Liver (tissue), 9 donors: ENCODE measurements around the gene SERPINH1. TPM values are rescaled to one million over a fixed set of nuclear protein-coding genes. Genes with fewer than 3 reads are reported as not detected.

Experiments used
- DNase-seq: peaks from one replicate; pipeline ENCODE4 v3.0.0-alpha.2; 2017; ENCODE audit warnings: low spot score
- H3K27ac ChIP-seq, 2 donors: one replicate each; pipeline ENCODE4 v1.7.0; 2013; ENCODE audit warnings: inconsistent platforms in 2 of 2, low read length in 2 of 2, control low read depth in 1 of 2, low read depth in 1 of 2, mild to moderate bottlenecking in 1 of 2
- H3K27me3 ChIP-seq, 4 donors: one replicate each; pipeline versions ENCODE4 v1.6.1 to v1.7.0; 2013; ENCODE audit warnings: low read length in 3 of 4, inconsistent platforms in 1 of 4, mild to moderate bottlenecking in 1 of 4, moderate library complexity in 1 of 4; ENCODE audit not compliant: control insufficient read depth in 4 of 4, insufficient read depth in 4 of 4
- H3K36me3 ChIP-seq, 4 donors: one replicate each; pipeline versions ENCODE4 v1.6.1 to v1.7.0; 2013; ENCODE audit warnings: low read length in 3 of 4, mild to moderate bottlenecking in 3 of 4, low read depth in 1 of 4, moderate library complexity in 1 of 4; ENCODE audit not compliant: control insufficient read depth in 4 of 4, insufficient read depth in 3 of 4
- H3K4me1 ChIP-seq, 4 donors: one replicate each; pipeline versions ENCODE4 v1.6.1 to v1.7.0; 2013; ENCODE audit warnings: low read length in 3 of 4, mild to moderate bottlenecking in 3 of 4, moderate library complexity in 1 of 4; ENCODE audit not compliant: control insufficient read depth in 4 of 4, insufficient read depth in 4 of 4
- H3K4me3 ChIP-seq, 3 donors: one replicate each; pipeline versions ENCODE4 v1.6.1 to v1.7.0; 2013; ENCODE audit warnings: low read length in 3 of 3, control low read depth in 1 of 3, low read depth in 1 of 3, mild to moderate bottlenecking in 1 of 3
- H3K9ac ChIP-seq, 2 donors: one replicate each; pipeline ENCODE4 v1.7.0; 2013; ENCODE audit warnings: low read length in 2 of 2, mild to moderate bottlenecking in 2 of 2, moderate library complexity in 2 of 2, control low read depth in 1 of 2, low read depth in 1 of 2
- H3K9me3 ChIP-seq, 4 donors: one replicate each; pipeline versions ENCODE4 v1.6.1 to v1.7.0; 2013; ENCODE audit warnings: low read length in 3 of 4; ENCODE audit not compliant: control insufficient read depth in 4 of 4
- ATF3 ChIP-seq: IDR thresholded peaks from 2 replicates; pipeline ENCODE4 v1.6.1; 2016; ENCODE audit warnings: antibody characterized with exemption
- CTCF ChIP-seq: fragments of 150-350 bp; IDR thresholded peaks from 2 replicates; pipeline ENCODE4 v1.5.1; 2017; ENCODE audit warnings: improper control_type of control experiment, low read depth, low read length; ENCODE audit not compliant: missing input control
- EGR1 ChIP-seq, 2 donors: IDR thresholded peaks; 2 replicates each; pipeline ENCODE4 v1.6.1; 2016 to 2018; ENCODE audit warnings: antibody characterized with exemption in 2 of 2, low read depth in 2 of 2
- FOXA1 ChIP-seq: IDR thresholded peaks from 2 replicates; pipeline ENCODE4 v1.6.1; 2016; ENCODE audit warnings: antibody characterized with exemption
- FOXA2 ChIP-seq: IDR thresholded peaks from 2 replicates; pipeline ENCODE4 v1.6.1; 2016; ENCODE audit warnings: antibody characterized with exemption
- GABPA ChIP-seq, 2 donors: IDR thresholded peaks in 1 of 2; conservative IDR thresholded peaks in 1 of 2; 2 replicates each; pipeline ENCODE4 v1.6.1; 2016; ENCODE audit warnings: antibody characterized with exemption in 2 of 2, mild to moderate bottlenecking in 1 of 2, moderate library complexity in 1 of 2
- HNF4A ChIP-seq, 2 donors: conservative IDR thresholded peaks; 2 replicates each; pipeline ENCODE4 v1.6.1; 2016; ENCODE audit warnings: antibody characterized with exemption in 2 of 2, mild to moderate bottlenecking in 2 of 2
- HNF4G ChIP-seq: IDR thresholded peaks from 2 replicates; pipeline ENCODE4 v1.6.1; 2016; ENCODE audit warnings: antibody characterized with exemption
- JUND ChIP-seq, 2 donors: IDR thresholded peaks; 2 replicates each; pipeline ENCODE4 v1.6.1; 2016; ENCODE audit warnings: antibody characterized with exemption in 2 of 2
- MAX ChIP-seq: IDR thresholded peaks from 2 replicates; pipeline ENCODE4 v1.6.1; 2016; ENCODE audit warnings: antibody characterized with exemption
- NR2F2 ChIP-seq: IDR thresholded peaks from 2 replicates; pipeline ENCODE4 v1.6.1; 2016; ENCODE audit warnings: antibody characterized with exemption
- RAD21 ChIP-seq, 2 donors: IDR thresholded peaks; 2 replicates each; pipeline ENCODE4 v1.6.1; 2016; ENCODE audit warnings: antibody characterized with exemption in 2 of 2, mild to moderate bottlenecking in 2 of 2
- REST ChIP-seq: IDR thresholded peaks from 2 replicates; pipeline ENCODE4 v1.6.1; 2016; ENCODE audit warnings: antibody characterized with exemption, mild to moderate bottlenecking
- RXRA ChIP-seq, 2 donors: IDR thresholded peaks; 2 replicates each; pipeline ENCODE4 v1.6.1; 2017 to 2018; ENCODE audit warnings: antibody characterized with exemption in 2 of 2, mild to moderate bottlenecking in 1 of 2
- SP1 ChIP-seq: IDR thresholded peaks from 2 replicates; pipeline ENCODE4 v1.6.1; 2018; ENCODE audit warnings: antibody characterized with exemption, mild to moderate bottlenecking
- TAF1 ChIP-seq: conservative IDR thresholded peaks from 2 replicates; pipeline ENCODE4 v1.6.1; 2016; ENCODE audit warnings: antibody characterized with exemption, mild to moderate bottlenecking
- YY1 ChIP-seq: IDR thresholded peaks from 2 replicates; pipeline ENCODE4 v1.6.1; 2016; ENCODE audit warnings: antibody characterized with exemption, mild to moderate bottlenecking
- ZBTB33 ChIP-seq: IDR thresholded peaks from 2 replicates; pipeline ENCODE4 v1.6.1; 2016; ENCODE audit warnings: antibody characterized with exemption
- WGBS: extraction: QIAGEN DNeasy Blood & Tissue Kit; methylation state at CpG from one replicate; pipeline ENCODE4 v1.1.7; 2013; 5-methylcytosine and 5-hydroxymethylcytosine counted together
- polyA plus RNA-seq, 2 donors: library from polyadenylated mRNA; stranded (reverse) in 1 of 2; unstranded in 1 of 2; fragments of 200-250 nt in 1 of 2; fragments of >200 nt in 1 of 2; fragmentation: Nextera tagmentation in 1 of 2; extraction: Ambion mirVana in 1 of 2; gene quantifications; one replicate each; pipeline versions ENCODE4 v1.2.1 to v1.2.3, GENCODE V29; 2013 to 2015
- total RNA-seq, 2 donors: library from RNA; depleted of rRNA; stranded (reverse); fragments of >200 nt; gene quantifications; one replicate each; pipeline ENCODE4 v1.2.3, GENCODE V29; 2014
- donor health status: healthy.
- donor health status: healthy.
- donor health status: healthy.
- donor health status: healthy.
- donor health status: healthy.

Gene SERPINH1
- total and polyA plus RNA-seq, 4 donors, result 5.0 to 118 (median 68.7) TPM

- TF ChIP-seq HNF4G, result no peak
- TF ChIP-seq MAX, result no peak
These were observed 36.2 kb downstream of the SERPINH1 start (continued) for GRCh38 chr11:75598264-75598663.

- H3K36me3 ChIP-seq, result no peaks in the 10 kb centered on the region
- H3K27ac ChIP-seq, result no peak overlapping the region
- no peak for TF ChIP-seq RAD21 (IDR thresholded peaks at IDR 0.05)
- no peak for TF ChIP-seq JUND (IDR thresholded peaks at IDR 0.05)
- TF ChIP-seq ZBTB33, result no peak
- TF ChIP-seq HNF4A (conservative IDR thresholded peaks at IDR 0.05), result no peak
- TF ChIP-seq ATF3, result no peak
- no peak for TF ChIP-seq TAF1
- no peak for TF ChIP-seq MAX
- TF ChIP-seq YY1, result no peak
- no peak for TF ChIP-seq EGR1 (IDR thresholded peaks at IDR 0.05; ENCODE audit: low read depth in 2 of 2)
- no peak for TF ChIP-seq REST
- TF ChIP-seq FOXA2, result no peak
- TF ChIP-seq FOXA1, result no peak
- TF ChIP-seq NR2F2, result no peak
- TF ChIP-seq HNF4G, result no peak
- no peak for TF ChIP-seq SP1
- no peak for TF ChIP-seq RXRA (IDR thresholded peaks at IDR 0.05)
- TF ChIP-seq GABPA (IDR thresholded peaks at IDR 0.05 in 1 of 2, conservative IDR thresholded peaks at IDR 0.05 in 1 of 2), result no peak
- no peak for TF ChIP-seq CTCF
- no peak for DNase-seq
- no peaks in the 10 kb centered on the region for H3K4me1 ChIP-seq
- H3K4me3 ChIP-seq, result no peak overlapping the region
- no peaks in the 10 kb centered on the region for H3K27me3 ChIP-seq
- no peak overlapping the region for H3K9ac ChIP-seq
- no peaks in the 10 kb centered on the region for H3K9me3 ChIP-seq
- WGBS, result 89% methylated on average over 7 of the region's 7 CpGs
These were observed 36.8 kb downstream of the SERPINH1 start for GRCh38 chr11:75598900-75599299.
